ENCODE data around the gene TRMT44. TPM values are rescaled to one million over a fixed set of nuclear protein-coding genes. Genes with fewer than 3 reads are reported as not detected.
A peak's percentile ranks its signal among the peaks of the same experiment; 100 is the strongest.

TRMT44 gene
- total RNA-seq, 4 donors from 2014 or later = 30.8 to 60.0 (median 46.1) TPM

DNA sequence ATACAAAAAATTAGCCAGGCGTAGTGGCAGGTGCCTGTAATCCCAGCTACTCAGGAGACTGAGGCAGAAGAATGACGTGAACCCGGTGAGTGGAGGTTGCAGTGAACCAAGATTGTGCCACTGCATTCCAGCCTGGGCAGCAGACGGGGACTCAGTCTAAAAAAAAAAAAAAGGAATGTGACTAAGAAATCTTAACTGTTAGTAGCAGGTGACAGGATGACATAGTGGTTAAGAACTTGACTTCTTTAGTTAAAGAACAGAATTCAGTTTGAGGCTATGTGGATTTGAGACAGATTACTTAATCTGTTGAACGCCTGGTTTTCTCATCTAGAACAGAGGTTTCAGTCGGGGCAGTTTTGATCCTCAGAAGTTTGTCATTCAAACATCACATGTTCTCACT, 3.2 kb downstream of the TRMT44 start:
- WGBS = 71% methylated on average over 6 of the region's 6 CpGs
- DNase-seq (ENCODE audit: low spot score in 2 of 2) = no peak

DNA sequence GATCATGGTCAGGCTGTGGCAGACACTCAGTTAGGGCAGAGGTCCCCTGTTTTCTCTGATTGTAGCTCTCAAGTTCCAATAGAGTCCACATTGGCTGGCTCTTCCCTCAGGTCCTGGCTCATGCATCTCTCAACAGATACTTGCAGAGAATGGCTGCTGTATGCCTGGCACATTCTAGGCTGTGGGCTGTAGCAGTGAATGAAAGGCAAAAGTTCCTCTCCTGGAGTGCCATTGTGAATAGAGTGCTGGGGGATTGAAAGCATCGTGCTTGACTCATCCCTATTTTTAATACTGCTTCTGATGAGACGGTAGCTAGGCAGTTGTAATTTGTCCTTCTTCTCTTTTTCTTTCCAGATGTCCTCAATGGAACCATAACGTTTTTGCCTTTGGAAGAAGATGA, 5.5 kb downstream of the TRMT44 start:
- Histone ChIP-seq H3K36me3 (peaks cover 44% of the 10 kb centered on the region), H3K4me3 (no peak overlapping the region), H3K4me1 (peaks cover 31% of the 10 kb centered on the region), H3K27ac (no peak overlapping the region), H3K27me3 (no peaks in the 10 kb centered on the region), H3K9me3 (no peaks in the 10 kb centered on the region)
- TF ChIP-seq POLR2AphosphoS5 (IDR thresholded peaks at IDR 0.05) (no peak), EP300 (IDR thresholded peaks at IDR 0.05) (no peak), POLR2A (IDR thresholded peaks at IDR 0.05) (no peak)
- TF ChIP-seq, protein P1, sequence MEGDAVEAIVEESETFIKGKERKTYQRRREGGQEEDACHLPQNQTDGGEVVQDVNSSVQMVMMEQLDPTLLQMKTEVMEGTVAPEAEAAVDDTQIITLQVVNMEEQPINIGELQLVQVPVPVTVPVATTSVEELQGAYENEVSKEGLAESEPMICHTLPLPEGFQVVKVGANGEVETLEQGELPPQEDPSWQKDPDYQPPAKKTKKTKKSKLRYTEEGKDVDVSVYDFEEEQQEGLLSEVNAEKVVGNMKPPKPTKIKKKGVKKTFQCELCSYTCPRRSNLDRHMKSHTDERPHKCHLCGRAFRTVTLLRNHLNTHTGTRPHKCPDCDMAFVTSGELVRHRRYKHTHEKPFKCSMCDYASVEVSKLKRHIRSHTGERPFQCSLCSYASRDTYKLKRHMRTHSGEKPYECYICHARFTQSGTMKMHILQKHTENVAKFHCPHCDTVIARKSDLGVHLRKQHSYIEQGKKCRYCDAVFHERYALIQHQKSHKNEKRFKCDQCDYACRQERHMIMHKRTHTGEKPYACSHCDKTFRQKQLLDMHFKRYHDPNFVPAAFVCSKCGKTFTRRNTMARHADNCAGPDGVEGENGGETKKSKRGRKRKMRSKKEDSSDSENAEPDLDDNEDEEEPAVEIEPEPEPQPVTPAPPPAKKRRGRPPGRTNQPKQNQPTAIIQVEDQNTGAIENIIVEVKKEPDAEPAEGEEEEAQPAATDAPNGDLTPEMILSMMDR (IDR thresholded peaks at IDR 0.05) = no peak
- WGBS = 66% methylated on average over 3 of the region's 3 CpGs
- no peak for DNase-seq (ENCODE audit: low spot score in 2 of 2)

More for the DNA sequence above, 3.2 kb downstream of the TRMT44 start:
- Histone ChIP-seq H3K27me3 (no peaks in the 10 kb centered on the region), H3K27ac (no peak overlapping the region), H3K4me3 (no peak overlapping the region), H3K36me3 (peaks cover 27% of the 10 kb centered on the region), H3K9me3 (no peaks in the 10 kb centered on the region), H3K4me1 (peaks cover 39% of the 10 kb centered on the region)
- no peak for TF ChIP-seq EP300 (IDR thresholded peaks at IDR 0.05)
- no peak for TF ChIP-seq POLR2AphosphoS5 (IDR thresholded peaks at IDR 0.05)
- no peak for TF ChIP-seq POLR2A (IDR thresholded peaks at IDR 0.05)
- TF ChIP-seq, protein P1 (IDR thresholded peaks at IDR 0.05) = no peak

- no peak for DNase-seq (ENCODE audit: low spot score in 2 of 2)
- Histone ChIP-seq H3K36me3 (peaks cover 87% of the 10 kb centered on the region), H3K27me3 (no peaks in the 10 kb centered on the region), H3K27ac (peak overlapping the region; percentile 67), H3K9me3 (no peaks in the 10 kb centered on the region), H3K4me3 (no peak overlapping the region), H3K4me1 (peaks cover 9% of the 10 kb centered on the region)
- 89% methylated on average over 11 of the region's 11 CpGs for WGBS
- TF ChIP-seq, protein P1 (IDR thresholded peaks at IDR 0.05) = no peak
- no peak for TF ChIP-seq POLR2AphosphoS5 (IDR thresholded peaks at IDR 0.05)
- no peak for TF ChIP-seq EP300 (IDR thresholded peaks at IDR 0.05)
- TF ChIP-seq POLR2A (IDR thresholded peaks at IDR 0.05) = no peak
These were observed 11.0 kb downstream of the TRMT44 start for GRCh38 chr4:8451440-8452182.

DNA sequence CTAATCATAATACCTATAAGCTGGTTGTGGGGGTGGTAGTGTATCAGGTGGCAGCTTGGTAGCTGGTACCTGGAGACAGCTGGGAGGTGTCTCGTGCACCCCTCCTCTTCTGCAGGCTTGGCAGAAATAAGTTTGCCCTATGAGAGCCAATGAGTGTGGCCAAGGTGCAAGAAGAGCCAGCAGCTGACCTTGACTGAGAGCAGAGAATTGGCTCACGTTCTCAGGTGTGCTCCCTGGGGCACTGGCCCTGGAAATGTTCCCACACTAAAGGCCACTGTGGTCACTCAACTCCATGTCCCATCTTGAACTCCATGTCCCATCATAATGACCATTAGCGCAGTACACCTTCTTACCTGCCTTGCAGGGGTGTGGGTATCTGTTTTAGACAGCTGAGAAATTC, 13.4 kb downstream of the TRMT44 start:
- TF ChIP-seq POLR2AphosphoS5 (IDR thresholded peaks at IDR 0.05) (no peak), EP300 (IDR thresholded peaks at IDR 0.05) (no peak), POLR2A (IDR thresholded peaks at IDR 0.05) (no peak)
- TF ChIP-seq, protein P1 (IDR thresholded peaks at IDR 0.05) = no peak
- Histone ChIP-seq H3K36me3 (peaks cover 84% of the 10 kb centered on the region), H3K4me1 (peaks cover 9% of the 10 kb centered on the region), H3K27ac (no peak overlapping the region), H3K4me3 (no peak overlapping the region), H3K9me3 (no peaks in the 10 kb centered on the region), H3K27me3 (no peaks in the 10 kb centered on the region)
- DNase-seq (ENCODE audit: low spot score in 2 of 2) = no peak
- WGBS = 94% methylated on average over 3 of the region's 3 CpGs

DNA sequence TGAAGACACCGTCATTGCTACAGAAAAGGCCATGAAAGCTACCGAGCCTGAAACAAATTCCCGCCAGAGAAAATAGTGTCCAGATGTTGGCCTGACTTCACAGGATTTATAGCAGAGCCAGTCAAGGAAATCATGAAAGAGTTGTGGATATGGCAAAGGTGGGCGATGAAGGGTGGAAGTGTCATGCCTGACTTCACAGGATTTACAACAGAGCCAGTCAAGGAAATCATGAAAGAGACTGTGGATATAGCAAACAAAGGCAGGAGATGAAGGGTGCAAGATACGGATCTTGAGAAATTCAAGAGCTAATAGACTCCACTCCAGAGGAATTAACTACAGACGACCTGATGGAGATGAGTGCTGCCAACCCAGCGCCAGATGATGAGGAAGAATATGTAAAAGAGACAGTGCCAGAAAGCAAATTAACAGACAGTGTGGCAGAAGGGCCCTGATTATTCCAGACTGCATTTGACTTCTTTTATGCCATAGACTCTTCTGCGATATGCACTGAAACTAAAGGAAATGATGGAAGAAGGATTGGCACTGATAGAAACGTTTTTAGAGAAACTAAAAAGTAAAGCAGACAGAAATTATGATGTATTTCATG, 17.2 kb downstream of the TRMT44 start:
- DNase-seq (ENCODE audit: low spot score in 2 of 2) = no peak
- H3K9me3 ChIP-seq = no peaks in the 10 kb centered on the region
- no peak overlapping the region for H3K4me3 ChIP-seq
- TF ChIP-seq, protein P1 (IDR thresholded peaks at IDR 0.05) = no peak
- TF ChIP-seq POLR2A (IDR thresholded peaks at IDR 0.05) = no peak
- TF ChIP-seq POLR2AphosphoS5 (IDR thresholded peaks at IDR 0.05) = no peak
- no peak for TF ChIP-seq EP300 (IDR thresholded peaks at IDR 0.05)
- H3K27me3 ChIP-seq = no peaks in the 10 kb centered on the region
- 76% methylated on average over 9 of the region's 9 CpGs for WGBS
- no peak overlapping the region for H3K27ac ChIP-seq
- peaks cover 76% of the 10 kb centered on the region for H3K36me3 ChIP-seq
- H3K4me1 ChIP-seq = no peaks in the 10 kb centered on the region

Measured in suprapubic skin (tissue), 4 donors.